H9 (cell line): ENCODE results near the gene HMBS. TPM values are rescaled to one million over a fixed set of nuclear protein-coding genes. Genes with fewer than 3 reads are reported as not detected.

Experiments
- DNase-seq: peaks from one replicate; pipeline ENCODE4 v3.0.0-alpha.2; 2017
- H2AFZ ChIP-seq: one replicate; pipeline ENCODE4 v1.6.1; 2013; ENCODE audit warnings: mild to moderate bottlenecking, low read length, control low read depth, moderate library complexity
- H2AK5ac ChIP-seq: 2 replicates; pipeline ENCODE4 v1.6.1; 2013; ENCODE audit warnings: low read length, control low read depth, mixed read lengths; ENCODE audit not compliant: insufficient read length
- H2BK120ac ChIP-seq: one replicate; pipeline ENCODE4 v1.6.1; 2013; ENCODE audit warnings: low read depth, mild to moderate bottlenecking, low read length, control low read depth, inconsistent platforms; ENCODE audit not compliant: poor library complexity, severe bottlenecking
- H2BK12ac ChIP-seq: 2 replicates; pipeline ENCODE4 v1.6.1; 2013; ENCODE audit warnings: low read length, control low read depth, mixed read lengths, low read depth; ENCODE audit not compliant: insufficient read length
- H2BK15ac ChIP-seq: 2 replicates; pipeline ENCODE4 v1.6.1; 2013; ENCODE audit warnings: low read depth, low read length, control low read depth
- H2BK20ac ChIP-seq: one replicate; pipeline ENCODE4 v1.6.1; 2013; ENCODE audit warnings: low read depth, mild to moderate bottlenecking, low read length, control low read depth, inconsistent platforms; ENCODE audit not compliant: poor library complexity, severe bottlenecking
- H2BK5ac ChIP-seq: 2 replicates; pipeline ENCODE4 v1.6.1; 2013; ENCODE audit warnings: low read length, control low read depth, mixed read lengths; ENCODE audit not compliant: insufficient read length
- H3K14ac ChIP-seq: 2 replicates; pipeline ENCODE4 v1.6.1; 2013; ENCODE audit warnings: low read length, control low read depth; ENCODE audit not compliant: insufficient read depth
- H3K18ac ChIP-seq: 2 replicates; pipeline ENCODE4 v1.6.1; 2013; ENCODE audit warnings: low read depth, mild to moderate bottlenecking, mixed read lengths, low read length, control low read depth; ENCODE audit not compliant: insufficient read length
- H3K23ac ChIP-seq: 2 replicates; pipeline ENCODE4 v1.6.1; 2013; ENCODE audit warnings: low read length, control low read depth, mixed read lengths, low read depth; ENCODE audit not compliant: insufficient read length
- H3K23me2 ChIP-seq: 2 replicates; pipeline ENCODE4 v1.6.1; 2013; ENCODE audit warnings: low read depth, mild to moderate bottlenecking, mixed read lengths, low read length, control low read depth; ENCODE audit not compliant: insufficient read length, poor library complexity, severe bottlenecking
- H3K27ac ChIP-seq: 2 replicates; pipeline ENCODE4 v1.5.1; 2013; ENCODE audit warnings: low read length, control low read depth, mixed read lengths, low read depth; ENCODE audit not compliant: insufficient read length
- H3K27me3 ChIP-seq: 2 replicates; pipeline ENCODE4 v1.6.1; 2013; ENCODE audit warnings: low read length, control low read depth, inconsistent platforms; ENCODE audit not compliant: insufficient read depth
- H3K4ac ChIP-seq: 2 replicates; pipeline ENCODE4 v1.6.1; 2013; ENCODE audit warnings: low read depth, mild to moderate bottlenecking, control low read depth, inconsistent platforms, low read length, moderate library complexity
- H3K4me1 ChIP-seq: 2 replicates; pipeline ENCODE4 v1.6.1; 2013; ENCODE audit warnings: low read length, control low read depth, inconsistent platforms; ENCODE audit not compliant: insufficient read depth
- H3K4me2 ChIP-seq: 2 replicates; pipeline ENCODE4 v1.6.1; 2013; ENCODE audit warnings: low read length, control low read depth, mixed read lengths; ENCODE audit not compliant: insufficient read length, insufficient read depth
- H3K56ac ChIP-seq: 2 replicates; pipeline ENCODE4 v1.6.1; 2013; ENCODE audit warnings: low read depth, mild to moderate bottlenecking, mixed read lengths, low read length, control low read depth; ENCODE audit not compliant: insufficient read length
- H3K79me1 ChIP-seq: 2 replicates; pipeline ENCODE4 v1.6.1; 2013; ENCODE audit warnings: low read depth, mild to moderate bottlenecking, moderate library complexity, low read length, control low read depth, inconsistent platforms; ENCODE audit not compliant: insufficient read depth, poor library complexity, severe bottlenecking
- H3K79me2 ChIP-seq: 2 replicates; pipeline ENCODE4 v1.6.1; 2013; ENCODE audit warnings: low read length, control low read depth, inconsistent platforms; ENCODE audit not compliant: insufficient read depth
- H3K9ac ChIP-seq: 2 replicates; pipeline ENCODE4 v1.6.1; 2013; ENCODE audit warnings: low read length, control low read depth, mixed read lengths; ENCODE audit not compliant: insufficient read length; ENCODE audit errors: extremely low read depth
- H3K9me3 ChIP-seq: one replicate; pipeline ENCODE4 v1.6.1; 2013; ENCODE audit warnings: low read depth, low read length, inconsistent platforms; ENCODE audit not compliant: control insufficient read depth
- H3T11ph ChIP-seq: one replicate; pipeline ENCODE4 v1.6.1; 2013; ENCODE audit warnings: mild to moderate bottlenecking, low read length, control low read depth, inconsistent platforms
- H4K20me1 ChIP-seq: one replicate; pipeline ENCODE4 v1.6.1; 2013; ENCODE audit not compliant: control insufficient read depth, insufficient read length, insufficient read depth
- H4K5ac ChIP-seq: 2 replicates; pipeline ENCODE4 v1.6.1; 2013; ENCODE audit warnings: low read depth, mild to moderate bottlenecking, mixed read lengths, low read length, control low read depth; ENCODE audit not compliant: insufficient read length
- H4K8ac ChIP-seq: replicated peaks from 2 replicates; pipeline ENCODE4 v1.6.1; 2013; ENCODE audit warnings: low read length, control low read depth, mixed read lengths, low read depth; ENCODE audit not compliant: insufficient read length
- H4K91ac ChIP-seq: 2 replicates; pipeline ENCODE4 v1.6.1; 2013; ENCODE audit warnings: low read depth, mild to moderate bottlenecking, moderate library complexity, mixed read lengths, low read length, control low read depth; ENCODE audit not compliant: insufficient read length
- H3K27ac Mint-ChIP-seq, 3 experiments: 2 replicates in 2 of 3; 3 replicates in 1 of 3; pipeline ENCODE4 v1.8.0; 2020 to 2021; ENCODE audit warnings: mixed read lengths in 3 of 3, mild to moderate bottlenecking in 1 of 3, moderate library complexity in 1 of 3
- H3K27me3 Mint-ChIP-seq: 2 replicates; pipeline ENCODE4 v1.8.0; 2021; ENCODE audit warnings: low read depth, mild to moderate bottlenecking, moderate library complexity, mixed read lengths
- H3K36me3 Mint-ChIP-seq, 3 experiments: 2 replicates in 2 of 3; 3 replicates in 1 of 3; pipeline ENCODE4 v1.8.0; 2020 to 2021; ENCODE audit warnings: low read depth in 3 of 3, mixed read lengths in 3 of 3; ENCODE audit not compliant: insufficient read depth in 1 of 3
- H3K4me1 Mint-ChIP-seq, 2 experiments: 2 replicates each; pipeline ENCODE4 v1.8.0; 2020; ENCODE audit warnings: mixed read lengths in 2 of 2
- H3K4me3 Mint-ChIP-seq, 2 experiments: 2 replicates in 1 of 2; 3 replicates in 1 of 2; pipeline ENCODE4 v1.8.0; 2020 to 2021; ENCODE audit warnings: mild to moderate bottlenecking in 2 of 2, mixed read lengths in 2 of 2, moderate library complexity in 1 of 2
- H3K9me3 Mint-ChIP-seq, 2 experiments: 2 replicates in 1 of 2; 3 replicates in 1 of 2; pipeline ENCODE4 v1.8.0; 2020; ENCODE audit warnings: mild to moderate bottlenecking in 2 of 2, mixed read lengths in 2 of 2, moderate library complexity in 1 of 2
- CTCF ChIP-seq: fragments of 200-600 bp; sonication (generic); conservative IDR thresholded peaks from 3 replicates; pipeline ENCODE4 v1.8.0; 2021; ENCODE audit warnings: antibody characterized with exemption, mild to moderate bottlenecking
- WGBS: extraction: QIAGEN DNeasy Blood & Tissue Kit; methylation state at CpG from one replicate; pipeline ENCODE4 v1.1.7; 2013; ENCODE audit warnings: missing lambda C conversion rate, low lambda C conversion rate, mixed read lengths; ENCODE audit not compliant: insufficient read length; ENCODE audit errors: extremely low coverage; 5-methylcytosine and 5-hydroxymethylcytosine counted together
- total RNA-seq: library from RNA; stranded (reverse); gene quantifications from 2 replicates; pipeline ENCODE4 v1.2.1, GENCODE V29; 2021

HMBS gene
- total RNA-seq, 1 experiment from 2014 or later: 57.7 TPM

GRCh38 chr11:119112314-119113020 is 27.8 kb downstream of the HMBS start:
- H3K18ac ChIP-seq: no peak overlapping the region
- H4K20me1 ChIP-seq: no peaks in the 10 kb centered on the region
- no peaks in the 10 kb centered on the region for H3K79me1 ChIP-seq
- H3K4me1 ChIP-seq: peaks cover 5% of the 10 kb centered on the region; the same call in 1 of the 2 replicates
- no peak overlapping the region for H4K5ac ChIP-seq
- H3K23me2 ChIP-seq: peaks cover 6% of the 10 kb centered on the region
- H2BK12ac ChIP-seq: no peak overlapping the region
- H3K14ac ChIP-seq: no peak overlapping the region
- H2AFZ ChIP-seq: no peak overlapping the region
- H3K27me3 ChIP-seq: peaks cover 5% of the 10 kb centered on the region; the same call in 1 of the 2 replicates
- Mint-ChIP-seq H3K27me3 (peaks cover 12% of the 10 kb centered on the region), H3K27ac (no peak overlapping the region; a peak in 2 of 7 replicates), H3K36me3 (no peaks in the 10 kb centered on the region; a peak in 2 of 7 replicates), H3K4me1 (peaks cover 17 to 28% of the 10 kb centered on the region in 2 experiments), H3K9me3 (no peaks in the 10 kb centered on the region; a peak in 1 of 5 replicates), H3K4me3 (no peak overlapping the region)
- H4K8ac ChIP-seq: no peak overlapping the region
- H3K79me2 ChIP-seq: no peaks in the 10 kb centered on the region
- H3K9ac ChIP-seq: no peak overlapping the region
- H3K56ac ChIP-seq: no peak overlapping the region
- H2BK5ac ChIP-seq: no peak overlapping the region
- H2BK20ac ChIP-seq: no peak overlapping the region
- no peaks in the 10 kb centered on the region for H3K9me3 ChIP-seq
- H2AK5ac ChIP-seq: no peak overlapping the region
- no peak overlapping the region for H3K4me2 ChIP-seq
- TF ChIP-seq CTCF: no peak
- no CpG with 5 or more reads among the region's 12 CpGs for WGBS
- H3K4ac ChIP-seq: no peak overlapping the region
- DNase-seq: no peak
- H3K23ac ChIP-seq: no peak overlapping the region
- no peak overlapping the region for H3T11ph ChIP-seq
- no peak overlapping the region for H4K91ac ChIP-seq
- H2BK15ac ChIP-seq: no peak overlapping the region
- H3K27ac ChIP-seq: no peak overlapping the region
- H2BK120ac ChIP-seq: no peak overlapping the region
